HCT116 (cell line): Measurements from ENCODE around the gene DAPK1. TPM values are rescaled to one million over a fixed set of nuclear protein-coding genes. Genes with fewer than 3 reads are reported as not detected.

Experiments
- ATAC-seq: fragments of 200-7000 bp; cut with Tn5 transposase; 2 replicates; pipeline ENCODE4 v1.9.1; 2020; ENCODE audit warnings: mild to moderate bottlenecking, moderate library complexity
- BruUV-seq: library from RNA; stranded (reverse); fragments of 400-500 nt; replicated peaks from 2 replicates; lab custom pipeline; 2021; lab: Mats Ljungman, UMichigan
- CTCF ChIA-PET: fragments of 300-600 bp; sonication (Branson Sonifier 250); formaldehyde crosslinking; loops from one replicate; lab custom pipeline; 2021; ENCODE audit warnings: antibody characterized with exemption; lab: Charles Lee
- POLR2A ChIA-PET: fragments of 300-600, 350-600 bp; sonication (Branson Sonifier 250); formaldehyde crosslinking; loops from one replicate; lab custom pipeline; 2021; ENCODE audit warnings: antibody characterized with exemption; lab: Charles Lee
- RAD21 ChIA-PET, 2 experiments: fragments of 300-600 bp; sonication (Branson Sonifier 250); formaldehyde crosslinking; loops; one replicate each; lab custom pipeline; 2023; ENCODE audit warnings: low total read pairs in 2 of 2; ENCODE audit not compliant: uncharacterized antibody in 2 of 2, unreplicated experiment in 2 of 2, low non-redundant PET in 1 of 2; lab: Charles Lee
- DNase-seq: peaks from one replicate; pipeline ENCODE4 v3.0.0-alpha.2; 2010; ENCODE audit warnings: low read depth, low spot score
- H2AFZ ChIP-seq: fragments of 200-600 bp; shearing (Covaris generic), sonication (generic); 2 replicates; pipeline ENCODE4 v1.6.1; 2017; ENCODE audit warnings: low read depth, mixed run types, mixed read lengths, antibody characterized with exemption, low read length; ENCODE audit not compliant: poor library complexity, severe bottlenecking
- H3K27ac ChIP-seq: 2 replicates; pipeline ENCODE4 v1.5.1; 2012; ENCODE audit warnings: low read depth, low read length
- H3K27me3 ChIP-seq: fragments of 200-600 bp; sonication (generic); 2 replicates; pipeline ENCODE4 v1.6.1; 2016; ENCODE audit warnings: mixed run types, low read length, mixed read lengths; ENCODE audit not compliant: insufficient read depth
- H3K36me3 ChIP-seq, 2 experiments: fragments of 200-500 bp in 1 of 2; fragments of 200-600 bp in 1 of 2; sonication (Bioruptor generic) in 1 of 2; sonication (generic) in 1 of 2; 2 replicates each; pipeline versions ENCODE4 v1.5.1 to v1.6.1; 2014 to 2016; ENCODE audit warnings: low read length in 2 of 2, inconsistent platforms in 1 of 2, mixed read lengths in 1 of 2, mixed run types in 1 of 2; ENCODE audit not compliant: insufficient read depth in 2 of 2, control insufficient read depth in 1 of 2
- H3K4me1 ChIP-seq, 2 experiments: fragments of 200-600 bp in 1 of 2; sonication (generic) in 1 of 2; 2 replicates each; pipeline versions ENCODE4 v1.5.1 to v1.6.1; 2012 to 2017; ENCODE audit warnings: low read length in 2 of 2, inconsistent platforms in 1 of 2, mild to moderate bottlenecking in 1 of 2, mixed read lengths in 1 of 2, mixed run types in 1 of 2, moderate library complexity in 1 of 2; ENCODE audit not compliant: insufficient read depth in 2 of 2, control insufficient read depth in 1 of 2
- H3K4me2 ChIP-seq: fragments of 200-600 bp; sonication (generic); 2 replicates; pipeline ENCODE4 v1.6.1; 2017; ENCODE audit warnings: mixed run types, low read length, mixed read lengths
- H3K4me3 ChIP-seq, 2 experiments: fragments of 200-600 bp in 1 of 2; sonication (generic) in 1 of 2; replicated peaks in 1 of 2; 2 replicates each; pipeline ENCODE4 v1.5.1; 2011 to 2016; ENCODE audit warnings: low read length in 2 of 2, control low read depth in 1 of 2, low read depth in 1 of 2, mild to moderate bottlenecking in 1 of 2, mixed read lengths in 1 of 2, mixed run types in 1 of 2
- H3K79me2 ChIP-seq: fragments of 200-600 bp; sonication (generic); 2 replicates; pipeline ENCODE4 v1.6.1; 2017; ENCODE audit warnings: mild to moderate bottlenecking, mixed run types, low read length, moderate library complexity, mixed read lengths; ENCODE audit not compliant: insufficient read depth
- H3K9ac ChIP-seq: fragments of 200-600 bp; sonication (generic); 2 replicates; pipeline ENCODE4 v1.6.1; 2016; ENCODE audit warnings: low read length, mixed read lengths
- H3K9me2 ChIP-seq: fragments of 200-600 bp; sonication (generic), shearing (Covaris generic); 2 replicates; pipeline ENCODE4 v1.6.1; 2017; ENCODE audit warnings: mixed run types, mild to moderate bottlenecking, moderate library complexity; ENCODE audit not compliant: insufficient read depth
- H3K9me3 ChIP-seq, 2 experiments: fragments of 200-500 bp in 1 of 2; fragments of 200-600 bp in 1 of 2; sonication (Bioruptor generic) in 1 of 2; sonication (generic) in 1 of 2; 2 replicates each; pipeline ENCODE4 v1.6.1; 2014 to 2017; ENCODE audit warnings: low read length in 2 of 2, mixed read lengths in 2 of 2, inconsistent platforms in 1 of 2, low read depth in 1 of 2, mild to moderate bottlenecking in 1 of 2, mixed run types in 1 of 2, moderate library complexity in 1 of 2; ENCODE audit not compliant: control insufficient read depth in 1 of 2, insufficient read depth in 1 of 2
- H4K20me1 ChIP-seq: fragments of 200-600 bp; sonication (generic), shearing (Covaris generic); 2 replicates; pipeline ENCODE4 v1.6.1; 2017; ENCODE audit warnings: mixed run types, mild to moderate bottlenecking, moderate library complexity; ENCODE audit not compliant: insufficient read depth
- ATF3 ChIP-seq: IDR thresholded peaks from 2 replicates; pipeline ENCODE4 v1.6.1; 2012
- CBX3 ChIP-seq: IDR thresholded peaks from 2 replicates; pipeline ENCODE4 v1.6.1; 2012; ENCODE audit warnings: low read depth
- CEBPB ChIP-seq: IDR thresholded peaks from 2 replicates; pipeline ENCODE4 v1.6.1; 2012; ENCODE audit warnings: low read depth
- EGR1 ChIP-seq: IDR thresholded peaks from 2 replicates; pipeline ENCODE4 v1.6.1; 2012; ENCODE audit warnings: low read depth
- ELF1 ChIP-seq: IDR thresholded peaks from 2 replicates; pipeline ENCODE4 v1.6.1; 2012; ENCODE audit warnings: low read depth, borderline replicate concordance
- EZH2phosphoT487 ChIP-seq: fragments of 200-600 bp; IDR thresholded peaks from 2 replicates; pipeline ENCODE4 v1.6.1; 2018; ENCODE audit warnings: antibody characterized with exemption, borderline replicate concordance
- MAX ChIP-seq: IDR thresholded peaks from 2 replicates; pipeline ENCODE4 v1.6.1; 2012
- POLR2AphosphoS5 ChIP-seq: IDR thresholded peaks from 2 replicates; pipeline ENCODE4 v1.6.1; 2011; ENCODE audit warnings: mild to moderate bottlenecking, low read depth, low read length, moderate library complexity
- SP1 ChIP-seq: IDR thresholded peaks from 2 replicates; pipeline ENCODE4 v1.6.1; 2012; ENCODE audit warnings: low read depth
- ZBTB33 ChIP-seq: IDR thresholded peaks from 2 replicates; pipeline ENCODE4 v1.6.1; 2011; ENCODE audit warnings: mild to moderate bottlenecking, low read length, moderate library complexity; ENCODE audit not compliant: insufficient replicate concordance; ENCODE audit errors: extremely low read depth
- ZFX ChIP-seq: fragments of 450-650 bp; IDR thresholded peaks from 2 replicates; pipeline ENCODE4 v1.6.1; 2017
- intact Hi-C: fragments of 100-400 bp; cut with micrococcal nuclease; formaldehyde crosslinking; loops from 2 replicates; pipeline ENCODE4 v1.10.0; 2022
- total RNA-seq: library from RNA; stranded (reverse); gene quantifications from one replicate; pipeline ENCODE4 v1.2.1, GENCODE V29; 2021; ENCODE audit not compliant: unreplicated experiment
- TF ChIP-seq, protein P1 (sequence below): IDR thresholded peaks from 2 replicates; pipeline ENCODE4 v1.6.1; 2012; ENCODE audit warnings: low read depth

The DAPK1 gene
- total RNA-seq, 1 experiment from 2014 or later, result 5.6 TPM

DNA sequence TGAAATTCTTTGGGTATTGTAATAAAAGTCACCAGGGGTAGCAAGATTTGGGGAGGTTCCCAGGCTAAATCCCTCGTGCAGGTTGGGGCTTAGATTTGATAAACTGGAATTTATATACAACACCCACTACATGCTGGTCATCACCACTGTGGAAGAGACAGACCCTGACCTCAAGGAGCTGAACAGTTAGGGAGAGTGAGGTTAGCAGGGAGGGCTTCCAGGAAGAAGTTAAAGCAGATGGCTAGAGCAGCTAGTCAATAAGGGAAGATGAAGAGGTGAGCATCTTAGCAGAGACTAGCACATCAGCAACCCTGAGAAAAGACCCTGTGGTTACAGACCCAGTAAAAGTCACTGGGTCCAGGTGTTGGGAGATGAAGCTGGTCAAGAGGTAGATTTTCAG, 234.7 kb downstream of the DAPK1 start:
- no peaks in the 10 kb centered on the region for H3K9me3 ChIP-seq
- no peak overlapping the region for H3K27ac ChIP-seq
- RAD21 ChIA-PET, result no interaction called here
- H3K27me3 ChIP-seq, result no peaks in the 10 kb centered on the region
- H3K79me2 ChIP-seq, result no peaks in the 10 kb centered on the region
- H3K9ac ChIP-seq, result no peak overlapping the region
- H4K20me1 ChIP-seq, result no peaks in the 10 kb centered on the region
- POLR2A ChIA-PET, result no interaction called here
- no peak overlapping the region for H3K4me2 ChIP-seq
- ATAC-seq, result no peak
- no peak for TF ChIP-seq ATF3
- TF ChIP-seq, protein P1, sequence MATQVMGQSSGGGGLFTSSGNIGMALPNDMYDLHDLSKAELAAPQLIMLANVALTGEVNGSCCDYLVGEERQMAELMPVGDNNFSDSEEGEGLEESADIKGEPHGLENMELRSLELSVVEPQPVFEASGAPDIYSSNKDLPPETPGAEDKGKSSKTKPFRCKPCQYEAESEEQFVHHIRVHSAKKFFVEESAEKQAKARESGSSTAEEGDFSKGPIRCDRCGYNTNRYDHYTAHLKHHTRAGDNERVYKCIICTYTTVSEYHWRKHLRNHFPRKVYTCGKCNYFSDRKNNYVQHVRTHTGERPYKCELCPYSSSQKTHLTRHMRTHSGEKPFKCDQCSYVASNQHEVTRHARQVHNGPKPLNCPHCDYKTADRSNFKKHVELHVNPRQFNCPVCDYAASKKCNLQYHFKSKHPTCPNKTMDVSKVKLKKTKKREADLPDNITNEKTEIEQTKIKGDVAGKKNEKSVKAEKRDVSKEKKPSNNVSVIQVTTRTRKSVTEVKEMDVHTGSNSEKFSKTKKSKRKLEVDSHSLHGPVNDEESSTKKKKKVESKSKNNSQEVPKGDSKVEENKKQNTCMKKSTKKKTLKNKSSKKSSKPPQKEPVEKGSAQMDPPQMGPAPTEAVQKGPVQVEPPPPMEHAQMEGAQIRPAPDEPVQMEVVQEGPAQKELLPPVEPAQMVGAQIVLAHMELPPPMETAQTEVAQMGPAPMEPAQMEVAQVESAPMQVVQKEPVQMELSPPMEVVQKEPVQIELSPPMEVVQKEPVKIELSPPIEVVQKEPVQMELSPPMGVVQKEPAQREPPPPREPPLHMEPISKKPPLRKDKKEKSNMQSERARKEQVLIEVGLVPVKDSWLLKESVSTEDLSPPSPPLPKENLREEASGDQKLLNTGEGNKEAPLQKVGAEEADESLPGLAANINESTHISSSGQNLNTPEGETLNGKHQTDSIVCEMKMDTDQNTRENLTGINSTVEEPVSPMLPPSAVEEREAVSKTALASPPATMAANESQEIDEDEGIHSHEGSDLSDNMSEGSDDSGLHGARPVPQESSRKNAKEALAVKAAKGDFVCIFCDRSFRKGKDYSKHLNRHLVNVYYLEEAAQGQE, result no peak
- no peak for TF ChIP-seq CEBPB
- TF ChIP-seq POLR2AphosphoS5, result no peak
- TF ChIP-seq CBX3, result no peak
- TF ChIP-seq SP1, result no peak
- no peak for TF ChIP-seq ZBTB33
- no peak for TF ChIP-seq EZH2phosphoT487
- no peak for TF ChIP-seq ZFX
- no peak for TF ChIP-seq EGR1
- no peak for TF ChIP-seq ELF1
- TF ChIP-seq MAX, result no peak
- intact Hi-C loops, result no loop called here
- no peaks in the 10 kb centered on the region for H3K9me2 ChIP-seq
- H2AFZ ChIP-seq, result no peak overlapping the region
- BruUV-seq, result no TSS peak
- DNase-seq, result no peak
- H3K4me3 ChIP-seq, result no peak overlapping the region
- CTCF ChIA-PET, result no interaction called here
- H3K36me3 ChIP-seq, result peaks cover 10 to 20% of the 10 kb centered on the region in 2 experiments; a peak in 2 of 4 replicates
- peaks cover under 1 to 4% of the 10 kb centered on the region in 2 experiments; a peak in 2 of 4 replicates for H3K4me1 ChIP-seq
